SHP77 treated with DMSO at 0.1 percent for 48 hours (cell line): ENCODE measurements around the gene NFIA.

ENCODE experiments used
- DNase-seq: peaks from one replicate; lab custom pipeline; 2025; lab: John Stamatoyannopoulos, UW

The NFIA gene

GRCh38 chr1:61332796-61333195, 250.4 kb downstream of the NFIA start:
- DNase-seq, result no peak

GRCh38 chr1:61334718-61335589, 252.6 kb downstream of the NFIA start:
- no peak for DNase-seq

DNA sequence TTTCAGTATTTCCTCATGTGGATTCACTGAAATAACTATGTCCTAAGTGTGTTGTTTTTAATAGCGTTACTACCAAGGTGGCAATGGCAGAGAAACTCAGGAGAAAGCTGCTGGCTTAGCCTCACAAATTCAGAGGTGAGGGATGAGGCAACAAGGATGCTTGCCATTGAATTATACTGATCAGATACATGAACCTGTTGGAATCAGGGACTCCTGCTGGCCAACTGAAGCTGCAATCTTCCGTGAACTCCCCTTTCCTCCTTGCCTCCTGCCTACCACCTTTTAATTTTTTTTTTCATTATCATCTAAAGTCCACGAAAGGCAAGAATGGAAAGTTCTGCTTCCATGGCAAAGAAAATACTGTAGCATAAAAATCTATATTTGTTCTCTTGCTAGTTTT, 254.7 kb downstream of the NFIA start:
- DNase-seq, result no peak

DNA sequence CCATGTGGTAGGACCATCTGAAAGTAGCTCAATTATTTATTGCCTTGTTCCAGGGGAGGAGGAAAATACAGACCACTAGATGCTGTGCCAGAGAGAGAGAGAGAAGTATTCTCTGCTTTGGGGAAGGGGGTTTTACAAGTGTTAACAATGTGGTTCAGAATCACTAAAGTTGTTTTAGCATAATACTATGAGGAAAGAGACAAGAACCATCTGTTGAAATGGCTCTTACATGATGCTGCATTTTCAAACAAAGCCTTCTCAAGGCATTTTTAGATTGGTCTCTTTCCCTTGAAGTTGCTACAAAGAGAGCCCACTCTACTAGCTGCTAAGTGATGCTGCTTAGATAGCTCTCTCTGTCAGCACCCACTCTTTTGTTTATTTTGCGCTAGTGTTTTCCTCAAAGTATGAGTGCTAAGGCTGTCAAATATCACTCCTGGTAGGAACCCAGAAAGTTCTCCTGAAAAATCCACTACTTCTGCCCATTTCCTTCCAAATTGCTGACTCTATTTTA, 255.1 kb downstream of the NFIA start:
- DNase-seq, result no peak

DNA sequence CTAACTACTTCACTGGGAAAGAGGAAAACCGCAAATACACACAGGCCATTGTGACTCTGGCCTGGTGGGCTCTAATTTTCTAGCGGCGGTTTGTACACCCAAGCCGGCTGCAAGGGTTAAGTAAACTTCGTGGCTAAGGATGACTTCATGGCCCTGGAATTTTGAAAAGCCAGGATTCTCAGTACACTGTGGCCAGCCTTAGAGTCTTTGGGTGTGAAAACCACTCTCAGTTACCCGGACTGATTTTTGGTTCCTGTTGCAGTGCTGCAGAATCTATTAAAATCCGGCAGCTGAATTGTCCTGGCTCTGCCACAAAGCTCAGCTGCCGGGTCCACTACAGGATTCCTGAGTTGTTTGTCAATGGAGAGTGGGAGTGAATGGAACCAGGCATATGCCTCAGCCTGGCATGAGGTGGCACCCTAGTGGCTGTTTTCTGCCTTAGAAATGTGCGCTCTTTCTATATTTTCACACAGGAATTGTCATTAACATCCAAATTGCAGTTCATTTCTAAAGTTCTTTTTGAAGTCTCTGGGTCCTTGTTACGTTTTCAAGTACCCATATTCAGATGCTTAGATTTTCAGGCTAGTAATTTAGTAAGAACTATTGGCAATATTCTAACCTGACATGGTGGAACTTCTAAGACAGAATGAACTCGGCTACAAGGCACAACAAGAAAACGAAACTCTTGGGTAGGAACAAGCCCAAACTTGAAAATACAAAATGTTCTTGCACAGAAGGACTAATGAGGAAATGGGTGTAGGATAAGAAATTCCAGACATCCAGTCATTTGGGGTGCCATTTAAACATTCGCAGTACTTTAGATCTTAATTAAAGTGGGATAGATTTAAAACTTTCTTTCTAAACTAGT, 255.9 kb downstream of the NFIA start:
- DNase-seq, result peak; percentile 79

DNA sequence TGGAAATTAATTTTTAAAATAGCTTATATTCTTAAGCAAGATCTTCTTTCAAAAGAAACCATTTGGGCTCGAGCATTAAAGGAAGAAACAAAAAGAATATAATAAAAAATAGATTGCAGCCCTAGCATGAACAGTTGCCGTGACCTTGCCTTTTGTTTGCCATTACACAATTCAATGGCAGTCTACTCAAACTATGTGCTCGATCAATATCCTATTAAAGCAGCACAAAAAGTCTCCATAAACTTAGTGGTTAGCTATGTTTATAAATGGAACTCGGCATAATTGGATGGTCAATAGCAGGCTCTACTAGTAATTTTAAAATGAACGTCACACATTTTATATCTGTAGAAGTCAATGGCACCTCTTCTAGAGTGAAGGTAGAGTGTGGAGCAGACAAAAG, 256.5 kb downstream of the NFIA start:
- no peak for DNase-seq

DNA sequence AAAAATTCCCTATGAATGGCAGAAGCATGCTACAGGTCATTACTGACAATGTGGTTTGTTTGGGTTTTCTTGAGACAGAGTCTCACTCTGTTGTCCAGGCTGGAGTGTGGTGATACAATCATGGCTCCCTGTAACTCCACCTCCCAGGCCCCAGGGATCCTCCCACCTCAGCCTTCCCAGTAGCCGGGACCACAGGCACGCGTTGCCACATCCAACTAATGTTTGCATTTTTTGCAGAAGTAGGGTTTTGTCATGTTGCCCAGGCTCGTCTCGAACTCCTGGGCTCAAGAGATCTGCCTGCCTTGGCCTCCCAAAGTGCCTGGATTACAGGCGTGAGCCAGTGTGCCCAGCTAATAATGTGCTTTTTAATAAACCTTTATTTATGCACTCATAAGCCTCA, 259.1 kb downstream of the NFIA start:
- DNase-seq, result no peak

DNA sequence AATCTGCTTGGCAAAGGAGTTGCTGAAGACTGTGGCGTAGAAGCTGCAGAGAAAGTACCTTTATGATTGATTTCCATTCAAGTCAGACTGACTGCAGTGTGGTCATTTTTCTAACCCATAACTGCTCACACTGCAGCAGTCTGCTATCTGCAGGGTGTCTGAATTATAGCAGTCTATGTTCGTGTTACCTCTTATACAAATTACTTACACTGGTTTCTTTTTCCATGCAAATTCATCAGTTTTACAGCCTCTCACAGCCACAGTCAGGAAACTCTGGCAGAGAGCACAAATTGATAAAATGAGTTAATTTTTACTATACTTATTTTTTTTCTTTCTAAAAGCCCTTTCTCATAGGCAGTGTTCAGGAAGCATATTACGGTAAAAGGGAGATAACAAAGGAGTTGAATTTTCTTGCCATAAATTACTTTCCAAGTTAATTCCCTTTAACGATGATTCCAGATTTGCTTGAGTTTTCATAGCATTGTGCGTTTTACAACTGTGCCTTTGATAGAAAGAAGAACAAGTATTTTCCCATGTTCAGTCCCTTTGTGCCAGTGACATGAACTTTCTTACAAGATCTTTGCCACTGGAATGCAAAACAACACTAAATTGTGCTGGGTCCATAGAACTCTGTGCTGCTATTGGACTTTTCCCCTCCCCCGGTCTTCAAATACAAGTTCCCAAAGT, 261.5 kb downstream of the NFIA start:
- DNase-seq, result no peak

- DNase-seq, result no peak
Observed at GRCh38 chr1:61344696-61345095, 262.3 kb downstream of the NFIA start.

- no peak for DNase-seq
Observed at GRCh38 chr1:61348025-61348665, 265.8 kb downstream of the NFIA start.

DNA sequence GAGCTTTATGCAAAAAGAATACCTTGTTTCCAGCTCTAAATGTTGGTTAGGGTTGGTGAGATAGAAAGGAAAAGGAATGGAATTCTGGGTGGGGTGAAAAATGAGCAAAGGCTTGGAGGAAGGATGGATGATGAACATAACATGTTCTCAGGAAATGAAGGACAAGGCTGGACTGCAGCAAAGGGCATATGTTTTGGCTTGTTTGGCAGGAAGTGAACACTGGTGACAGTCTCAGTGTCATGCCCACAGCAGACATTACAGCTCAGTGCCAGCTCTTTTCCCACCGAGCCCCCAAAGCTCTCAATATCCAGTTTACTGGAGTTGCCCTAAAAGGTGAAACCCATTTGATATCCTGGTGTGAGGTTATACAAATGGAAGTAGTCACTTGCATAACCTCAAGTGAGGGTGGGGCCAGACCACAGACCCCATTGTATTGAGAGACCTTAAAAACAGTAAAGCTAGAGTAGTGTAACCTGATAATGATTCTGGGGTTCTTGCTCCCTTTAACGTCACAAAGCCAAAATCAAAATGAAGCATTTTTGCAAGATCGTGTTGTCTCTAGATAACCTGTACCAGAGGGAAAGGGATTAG, 270.6 kb downstream of the NFIA start:
- no peak for DNase-seq

- DNase-seq, result no peak
Observed at GRCh38 chr1:61353797-61354406, 271.5 kb downstream of the NFIA start.

- DNase-seq, result no peak
Observed at GRCh38 chr1:61356016-61356415, 273.7 kb downstream of the NFIA start.

DNA sequence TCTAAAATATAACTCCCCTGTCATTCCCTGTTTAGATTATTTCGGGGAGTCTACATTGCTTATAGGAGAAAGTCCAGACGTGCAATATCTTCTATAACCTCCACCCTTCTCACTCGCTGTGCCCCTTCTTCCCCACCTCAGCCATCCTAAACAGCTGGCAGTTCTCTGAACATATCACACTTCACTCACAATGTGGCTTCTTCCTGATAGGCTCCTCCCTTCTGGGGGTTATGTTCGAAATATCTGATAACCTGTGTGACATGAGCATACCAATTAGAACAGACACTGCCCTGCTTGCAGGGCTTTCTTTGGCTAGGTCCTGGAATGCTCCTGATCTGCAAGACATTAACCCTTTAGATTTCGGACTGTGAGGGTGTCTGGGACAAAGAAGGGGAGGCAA, 274.6 kb downstream of the NFIA start:
- DNase-seq, result no peak

GRCh38 chr1:61357539-61357938, 275.2 kb downstream of the NFIA start:
- no peak for DNase-seq

DNA sequence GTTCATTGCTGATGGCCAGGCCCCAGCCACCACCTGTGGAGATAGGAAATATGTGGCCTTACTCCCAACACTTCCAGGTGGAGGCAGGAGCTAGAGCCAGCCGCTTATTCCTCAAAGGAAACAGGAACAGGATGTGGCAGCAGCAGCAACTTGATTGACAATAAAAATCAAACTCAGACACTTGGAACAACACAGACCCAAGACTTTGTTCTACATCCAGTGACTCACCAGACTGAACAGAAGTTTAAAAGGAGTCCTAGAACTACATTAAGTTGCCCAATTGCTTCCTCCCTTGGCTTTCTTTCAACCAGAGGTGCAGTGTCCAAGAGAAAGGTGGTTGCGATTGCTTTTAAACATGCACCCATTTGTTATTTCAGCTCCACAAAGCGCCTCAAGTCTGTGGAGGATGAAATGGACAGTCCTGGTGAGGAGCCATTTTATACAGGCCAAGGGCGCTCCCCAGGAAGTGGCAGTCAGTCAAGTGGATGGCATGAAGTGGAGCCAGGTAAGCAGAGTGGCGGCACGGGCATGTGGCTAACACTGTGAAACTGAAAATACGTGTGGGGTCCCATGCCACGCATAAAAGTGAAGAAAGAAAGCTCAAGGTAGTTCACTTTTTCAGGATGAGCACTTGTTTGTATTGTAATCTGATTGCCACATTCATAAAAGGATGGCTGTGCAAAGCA, 276.6 kb downstream of the NFIA start:
- no peak for DNase-seq

GRCh38 chr1:61361931-61362330, 279.6 kb downstream of the NFIA start:
- DNase-seq, result no peak

DNA sequence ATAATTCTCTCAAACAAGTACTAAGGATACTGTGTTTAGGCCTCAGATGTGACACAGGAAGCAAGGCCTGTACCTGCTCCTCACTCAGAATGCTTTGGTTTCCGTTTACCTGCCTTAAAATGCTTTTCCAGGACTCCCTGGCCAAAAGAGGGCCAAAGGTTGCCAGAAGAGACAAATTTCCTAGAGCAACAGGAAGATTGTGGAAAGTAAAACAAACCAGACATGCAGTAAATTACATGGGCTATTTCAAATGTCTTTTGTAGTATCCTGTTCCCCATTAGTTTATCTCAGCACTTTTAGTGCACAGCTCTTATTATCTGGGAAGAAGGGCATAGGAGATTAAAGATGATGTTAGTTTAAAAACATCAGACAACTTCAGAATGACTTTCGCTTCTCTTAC, 280.0 kb downstream of the NFIA start:
- no peak for DNase-seq

GRCh38 chr1:61368366-61368765, 286.0 kb downstream of the NFIA start:
- DNase-seq, result no peak

GRCh38 chr1:61368876-61369275, 286.5 kb downstream of the NFIA start:
- no peak for DNase-seq
